Neural cell (in vitro differentiated cells): ENCODE data around the gene EXD2. TPM values are rescaled to one million over a fixed set of nuclear protein-coding genes. Genes with fewer than 3 reads are reported as not detected.

Source experiments
- H2AFZ ChIP-seq: fragments of 200-600, 300-800 bp; sonication (generic), shearing (Covaris generic); 2 replicates; pipeline ENCODE4 v1.6.0; 2014; ENCODE audit warnings: low read depth, mild to moderate bottlenecking, antibody characterized with exemption, low read length, moderate library complexity
- H3F3A ChIP-seq: fragments of 200-600 bp; shearing (Covaris generic); 2 replicates; pipeline ENCODE4 v1.6.1; 2016; ENCODE audit warnings: mild to moderate bottlenecking, moderate library complexity, mixed read lengths, antibody characterized with exemption, low read length; ENCODE audit not compliant: insufficient read depth, poor library complexity, severe bottlenecking
- H3K27ac ChIP-seq: fragments of 200-600, 300-800 bp; sonication (generic), shearing (Covaris generic); 2 replicates; pipeline ENCODE4 v1.5.1; 2014; ENCODE audit warnings: mild to moderate bottlenecking, low read length, moderate library complexity
- H3K27me3 ChIP-seq: fragments of 300-800, 200-600 bp; sonication (generic), shearing (Covaris generic); 2 replicates; pipeline ENCODE4 v1.6.0; 2014; ENCODE audit warnings: mild to moderate bottlenecking, low read depth, low read length, moderate library complexity; ENCODE audit not compliant: insufficient read depth
- H3K36me3 ChIP-seq: fragments of 300-800, 200-600 bp; sonication (generic), shearing (Covaris generic); 2 replicates; pipeline ENCODE4 v1.5.1; 2014; ENCODE audit warnings: mild to moderate bottlenecking, antibody characterized with exemption, low read length, moderate library complexity; ENCODE audit not compliant: insufficient read depth
- H3K4me2 ChIP-seq: fragments of 300-800, 200-600 bp; sonication (generic), shearing (Covaris generic); 2 replicates; pipeline ENCODE4 v1.6.0; 2014; ENCODE audit warnings: mild to moderate bottlenecking, low read length
- H3K4me3 ChIP-seq: fragments of 300-800, 200-600 bp; sonication (generic), shearing (Covaris generic); 2 replicates; pipeline ENCODE4 v1.5.1; 2014; ENCODE audit warnings: mild to moderate bottlenecking, low read length, moderate library complexity
- H3K79me2 ChIP-seq: fragments of 200-600 bp; shearing (Covaris generic); replicated peaks from 2 replicates; pipeline ENCODE4 v1.6.0; 2014; ENCODE audit warnings: mild to moderate bottlenecking, low read length, moderate library complexity; ENCODE audit not compliant: insufficient read depth
- H3K9ac ChIP-seq: fragments of 300-800, 200-600 bp; sonication (generic), shearing (Covaris generic); 2 replicates; pipeline ENCODE4 v1.6.1; 2016; ENCODE audit warnings: mild to moderate bottlenecking, low read length, mixed read lengths
- H3K9me2 ChIP-seq: fragments of 200-600 bp; shearing (Covaris generic); 2 replicates; pipeline ENCODE4 v1.6.1; 2016; ENCODE audit warnings: mild to moderate bottlenecking, low read length, mixed read lengths; ENCODE audit not compliant: insufficient read depth
- H3K9me3 ChIP-seq: fragments of 200-600, 300-800 bp; sonication (generic), shearing (Covaris generic); 2 replicates; pipeline ENCODE4 v1.6.1; 2016; ENCODE audit warnings: mild to moderate bottlenecking, mixed run types, low read length, moderate library complexity, mixed read lengths
- H4K20me1 ChIP-seq: fragments of 200-600 bp; shearing (Covaris generic); 2 replicates; pipeline ENCODE4 v1.6.1; 2016; ENCODE audit warnings: mild to moderate bottlenecking, mixed run types; ENCODE audit not compliant: insufficient read depth
- CTCF ChIP-seq: fragments of 450-650 bp; IDR thresholded peaks from 2 replicates; pipeline ENCODE4 v1.5.1; 2014; ENCODE audit warnings: antibody characterized with exemption, mild to moderate bottlenecking, moderate library complexity; ENCODE audit not compliant: poor library complexity, severe bottlenecking
- EP300 ChIP-seq: fragments of 450-650 bp; conservative IDR thresholded peaks from 2 replicates; pipeline ENCODE4 v1.6.1; 2014; ENCODE audit warnings: antibody characterized with exemption, mild to moderate bottlenecking, moderate library complexity; ENCODE audit not compliant: poor library complexity, severe bottlenecking
- EZH2 ChIP-seq: fragments of 200-600, 300-800 bp; shearing (Covaris generic), sonication (generic); IDR thresholded peaks from 2 replicates; pipeline ENCODE4 v1.6.1; 2014; ENCODE audit warnings: antibody characterized with exemption, low read length, borderline replicate concordance, mild to moderate bottlenecking; ENCODE audit not compliant: insufficient read depth, poor library complexity, severe bottlenecking
- MXI1 ChIP-seq: fragments of 450-650 bp; conservative IDR thresholded peaks from 2 replicates; pipeline ENCODE4 v1.6.1; 2014; ENCODE audit warnings: antibody characterized with exemption, mild to moderate bottlenecking; ENCODE audit not compliant: poor library complexity, severe bottlenecking
- POLR2AphosphoS5 ChIP-seq: IDR thresholded peaks from 2 replicates; pipeline ENCODE4 v1.6.1; 2012
- RAD21 ChIP-seq: fragments of 450-650 bp; conservative IDR thresholded peaks from 2 replicates; pipeline ENCODE4 v1.6.1; 2014; ENCODE audit warnings: antibody characterized with exemption, mild to moderate bottlenecking, moderate library complexity
- REST ChIP-seq: IDR thresholded peaks from 2 replicates; pipeline ENCODE4 v1.6.1; 2012; ENCODE audit warnings: borderline replicate concordance
- SMC3 ChIP-seq: fragments of 450-650 bp; conservative IDR thresholded peaks from 2 replicates; pipeline ENCODE4 v1.6.1; 2014; ENCODE audit warnings: antibody characterized with exemption, mild to moderate bottlenecking, moderate library complexity; ENCODE audit not compliant: poor library complexity
- TAF1 ChIP-seq: IDR thresholded peaks from 2 replicates; pipeline ENCODE4 v1.6.1; 2012; ENCODE audit warnings: low read depth
- polyA plus RNA-seq: library from polyadenylated mRNA; depleted of rRNA; stranded (reverse); fragments of >200 nt; gene quantifications from 2 replicates; pipeline ENCODE4 v1.2.3, GENCODE V29; 2014

EXD2 gene
- polyA plus RNA-seq, 1 donor from 2014 or later = 43.3 TPM

- Histone ChIP-seq H3K9ac (no peak overlapping the region), H3K9me2 (no peaks in the 10 kb centered on the region), H3K4me2 (no peak overlapping the region), H2AFZ (no peak overlapping the region), H3K79me2 (no peaks in the 10 kb centered on the region), H3K9me3 (no peaks in the 10 kb centered on the region), H3K36me3 (no peaks in the 10 kb centered on the region), H3F3A (no peaks in the 10 kb centered on the region), H3K4me3 (no peak overlapping the region), H4K20me1 (no peaks in the 10 kb centered on the region), H3K27me3 (no peaks in the 10 kb centered on the region), H3K27ac (no peak overlapping the region)
- no peak for TF ChIP-seq CTCF
- TF ChIP-seq POLR2AphosphoS5 = no peak
- no peak for TF ChIP-seq EZH2
- TF ChIP-seq EP300 = no peak
- TF ChIP-seq SMC3 = no peak
- no peak for TF ChIP-seq RAD21
- TF ChIP-seq MXI1 = no peak
- TF ChIP-seq TAF1 = no peak
- no peak for TF ChIP-seq REST
Measured at GRCh38 chr14:69270795-69271708, 79.8 kb downstream of the EXD2 start.

- Histone ChIP-seq H3K9me3 (no peaks in the 10 kb centered on the region), H3K9ac (no peak overlapping the region), H3K36me3 (no peaks in the 10 kb centered on the region), H3K9me2 (no peaks in the 10 kb centered on the region), H3K27me3 (no peaks in the 10 kb centered on the region), H2AFZ (no peak overlapping the region), H3F3A (no peaks in the 10 kb centered on the region), H3K4me2 (no peak overlapping the region), H3K27ac (no peak overlapping the region), H4K20me1 (no peaks in the 10 kb centered on the region), H3K4me3 (no peak overlapping the region), H3K79me2 (no peaks in the 10 kb centered on the region)
- TF ChIP-seq POLR2AphosphoS5 (no peak), TAF1 (no peak), EP300 (no peak), RAD21 (no peak), EZH2 (no peak), REST (no peak), CTCF (no peak), SMC3 (no peak), MXI1 (no peak)
Measured at GRCh38 chr14:69274321-69274720, 83.0 kb downstream of the EXD2 start.
